HL-60 (cell line): ENCODE data around the gene CDT1.

ENCODE experiments used
- CTCF ChIP-seq: IDR thresholded peaks from one replicate; pipeline ENCODE4 v1.5.1; 2011; ENCODE audit warnings: low read length, control low read depth, inconsistent platforms; ENCODE audit not compliant: insufficient read depth
- GABPA ChIP-seq: IDR thresholded peaks from 2 replicates; pipeline ENCODE4 v1.6.1; 2012; ENCODE audit warnings: low read depth
- POLR2AphosphoS5 ChIP-seq: IDR thresholded peaks from 2 replicates; pipeline ENCODE4 v1.6.1; 2012; ENCODE audit warnings: low read depth
- SPI1 ChIP-seq: IDR thresholded peaks from 2 replicates; pipeline ENCODE4 v1.6.1; 2012; ENCODE audit warnings: low read depth, mild to moderate bottlenecking, borderline replicate concordance
- TF ChIP-seq, protein P1 (sequence below): IDR thresholded peaks from 2 replicates; pipeline ENCODE4 v1.6.1; 2012; ENCODE audit warnings: low read depth; ENCODE audit not compliant: insufficient replicate concordance

GRCh38 chr16:88805340-88805715, 1.7 kb downstream of the CDT1 start:
- no peak for TF ChIP-seq CTCF
- TF ChIP-seq POLR2AphosphoS5: no peak; the same call in 1 of the 2 replicates
- TF ChIP-seq, protein P1, sequence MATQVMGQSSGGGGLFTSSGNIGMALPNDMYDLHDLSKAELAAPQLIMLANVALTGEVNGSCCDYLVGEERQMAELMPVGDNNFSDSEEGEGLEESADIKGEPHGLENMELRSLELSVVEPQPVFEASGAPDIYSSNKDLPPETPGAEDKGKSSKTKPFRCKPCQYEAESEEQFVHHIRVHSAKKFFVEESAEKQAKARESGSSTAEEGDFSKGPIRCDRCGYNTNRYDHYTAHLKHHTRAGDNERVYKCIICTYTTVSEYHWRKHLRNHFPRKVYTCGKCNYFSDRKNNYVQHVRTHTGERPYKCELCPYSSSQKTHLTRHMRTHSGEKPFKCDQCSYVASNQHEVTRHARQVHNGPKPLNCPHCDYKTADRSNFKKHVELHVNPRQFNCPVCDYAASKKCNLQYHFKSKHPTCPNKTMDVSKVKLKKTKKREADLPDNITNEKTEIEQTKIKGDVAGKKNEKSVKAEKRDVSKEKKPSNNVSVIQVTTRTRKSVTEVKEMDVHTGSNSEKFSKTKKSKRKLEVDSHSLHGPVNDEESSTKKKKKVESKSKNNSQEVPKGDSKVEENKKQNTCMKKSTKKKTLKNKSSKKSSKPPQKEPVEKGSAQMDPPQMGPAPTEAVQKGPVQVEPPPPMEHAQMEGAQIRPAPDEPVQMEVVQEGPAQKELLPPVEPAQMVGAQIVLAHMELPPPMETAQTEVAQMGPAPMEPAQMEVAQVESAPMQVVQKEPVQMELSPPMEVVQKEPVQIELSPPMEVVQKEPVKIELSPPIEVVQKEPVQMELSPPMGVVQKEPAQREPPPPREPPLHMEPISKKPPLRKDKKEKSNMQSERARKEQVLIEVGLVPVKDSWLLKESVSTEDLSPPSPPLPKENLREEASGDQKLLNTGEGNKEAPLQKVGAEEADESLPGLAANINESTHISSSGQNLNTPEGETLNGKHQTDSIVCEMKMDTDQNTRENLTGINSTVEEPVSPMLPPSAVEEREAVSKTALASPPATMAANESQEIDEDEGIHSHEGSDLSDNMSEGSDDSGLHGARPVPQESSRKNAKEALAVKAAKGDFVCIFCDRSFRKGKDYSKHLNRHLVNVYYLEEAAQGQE: no peak
- no peak for TF ChIP-seq GABPA
- TF ChIP-seq SPI1: no peak
